B cell (primary cell): ENCODE results near the gene NCOA3. TPM values are rescaled to one million over a fixed set of nuclear protein-coding genes. Genes with fewer than 3 reads are reported as not detected.

Experiments used
- ATAC-seq: fragments of 200-7000 bp; cut with Tn5 transposase; one replicate; pipeline ENCODE4 v1.10.0; 2021; ENCODE audit warnings: low read depth, mild to moderate bottlenecking, moderate number of reproducible peaks, moderate library complexity
- CTCF ChIA-PET: fragments of 350-600 bp; sonication (Branson Sonifier 250); formaldehyde crosslinking; loops from one replicate; lab custom pipeline; 2021; ENCODE audit warnings: antibody characterized with exemption, inconsistent platforms; lab: Charles Lee
- POLR2A ChIA-PET: fragments of 350-600 bp; sonication (Branson Sonifier 250); formaldehyde crosslinking; loops from one replicate; lab custom pipeline; 2021; ENCODE audit warnings: antibody characterized with exemption; lab: Charles Lee
- DNase-seq: peaks from one replicate; pipeline ENCODE4 v3.0.0; 2013
- H2AFZ ChIP-seq: 2 replicates; pipeline ENCODE4 v1.6.1; 2012; ENCODE audit warnings: mild to moderate bottlenecking, low read depth, low read length; ENCODE audit not compliant: insufficient read depth, poor library complexity, severe bottlenecking
- H3K27ac ChIP-seq, 2 donors: 1 replicate in 1 of 2; 2 replicates in 1 of 2; pipeline ENCODE4 v1.5.1; 2012 to 2013; ENCODE audit warnings: low read length in 2 of 2, mild to moderate bottlenecking in 2 of 2, moderate library complexity in 1 of 2
- H3K27me3 ChIP-seq, 4 experiments: fragments of 200-600 bp in 1 of 4; sonication (generic) in 1 of 4; replicated peaks in 1 of 4; 1 replicate in 2 of 4; 2 replicates in 2 of 4; pipeline versions ENCODE4 v1.6.1 to v1.7.0; 2013 to 2016; ENCODE audit warnings: low read length in 3 of 4, mild to moderate bottlenecking in 2 of 4, mixed read lengths in 1 of 4, moderate library complexity in 1 of 4; ENCODE audit not compliant: insufficient read depth in 4 of 4, control insufficient read depth in 3 of 4; ENCODE audit errors: control extremely low read depth in 1 of 4
- H3K36me3 ChIP-seq, 2 experiments: replicated peaks in 1 of 2; 1 replicate in 1 of 2; 2 replicates in 1 of 2; pipeline versions ENCODE4 v1.6.1 to v1.7.1; 2013; ENCODE audit warnings: low read length in 1 of 2; ENCODE audit not compliant: insufficient read depth in 2 of 2, control insufficient read depth in 1 of 2; ENCODE audit errors: control extremely low read depth in 1 of 2, extremely low read depth in 1 of 2
- H3K4me1 ChIP-seq, 2 donors: fragments of 200-600 bp in 1 of 2; sonication (generic) in 1 of 2; 1 replicate in 1 of 2; 2 replicates in 1 of 2; pipeline versions ENCODE4 v1.5.1 to v1.6.1; 2013 to 2017; ENCODE audit warnings: low read length in 2 of 2; ENCODE audit not compliant: control insufficient read depth in 2 of 2, insufficient read depth in 2 of 2
- H3K4me2 ChIP-seq: replicated peaks from 2 replicates; pipeline ENCODE3; 2012; ENCODE audit warnings: mild to moderate bottlenecking, low read depth, low read length; ENCODE audit not compliant: poor library complexity, severe bottlenecking
- H3K4me3 ChIP-seq, 5 experiments: fragments of 200-600 bp in 1 of 5; sonication (generic) in 1 of 5; 1 replicate in 3 of 5; 2 replicates in 2 of 5; pipeline versions ENCODE4 v1.5.1 to v1.7.0; 2011 to 2016; ENCODE audit warnings: low read length in 4 of 5, mild to moderate bottlenecking in 4 of 5, low read depth in 2 of 5, control low read depth in 1 of 5, moderate library complexity in 1 of 5; ENCODE audit not compliant: insufficient read depth in 1 of 5; ENCODE audit errors: control extremely low read depth in 1 of 5, extremely low read depth in 1 of 5
- H3K79me2 ChIP-seq: fragments of 200-600 bp; sonication (generic); one replicate; pipeline ENCODE4 v1.6.0; 2016; ENCODE audit warnings: low read length; ENCODE audit not compliant: control insufficient read depth, insufficient read depth
- H3K9ac ChIP-seq: fragments of 200-600 bp; sonication (generic); 2 replicates; pipeline ENCODE4 v1.6.1; 2017; ENCODE audit warnings: mild to moderate bottlenecking, low read length, moderate library complexity
- H3K9me3 ChIP-seq, 3 donors: one replicate each; pipeline versions ENCODE4 v1.6.1 to v1.7.1; 2013; ENCODE audit warnings: low read length in 2 of 3; ENCODE audit not compliant: control insufficient read depth in 2 of 3, insufficient read depth in 1 of 3; ENCODE audit errors: control extremely low read depth in 1 of 3
- H4K20me1 ChIP-seq: 2 replicates; pipeline ENCODE4 v1.6.0; 2012; ENCODE audit warnings: mild to moderate bottlenecking, low read length; ENCODE audit not compliant: insufficient read depth, control insufficient read depth, poor library complexity, severe bottlenecking
- H3K27ac Mint-ChIP-seq: one replicate; pipeline ENCODE4 v1.8.0; 2021; ENCODE audit warnings: mixed read lengths
- H3K27me3 Mint-ChIP-seq: one replicate; pipeline ENCODE4 v1.8.0; 2021; ENCODE audit warnings: mixed read lengths
- H3K4me1 Mint-ChIP-seq: one replicate; pipeline ENCODE4 v1.8.0; 2021; ENCODE audit warnings: mixed read lengths
- H3K4me3 Mint-ChIP-seq: one replicate; pipeline ENCODE4 v1.8.0; 2021; ENCODE audit warnings: mixed read lengths
- H3K9me3 Mint-ChIP-seq: one replicate; pipeline ENCODE4 v1.8.0; 2022; ENCODE audit warnings: mixed read lengths; ENCODE audit not compliant: insufficient read depth
- EZH2 ChIP-seq: IDR thresholded peaks from 2 replicates; pipeline ENCODE4 v1.6.1; 2012; ENCODE audit warnings: borderline replicate concordance, low read depth, mild to moderate bottlenecking, moderate library complexity, low read length; ENCODE audit not compliant: insufficient read depth, poor library complexity, severe bottlenecking
- WGBS: methylation state at CpG from one replicate; pipeline ENCODE4 v1.1.5; 2013; ENCODE audit warnings: missing lambda C conversion rate; ENCODE audit not compliant: insufficient coverage; 5-methylcytosine and 5-hydroxymethylcytosine counted together
- intact Hi-C: fragments of 100-400 bp; cut with micrococcal nuclease; formaldehyde crosslinking; loops from one replicate; pipeline ENCODE4 v1.10.0; 2022
- polyA plus RNA-seq: library from polyadenylated mRNA; depleted of rRNA; stranded (reverse); fragments of >200 nt; gene quantifications from 2 replicates; pipeline ENCODE4 v1.2.3, GENCODE V29; 2012
- total RNA-seq, 2 donors: library from RNA; stranded (reverse); fragments of 120-200 nt in 1 of 2; gene quantifications; 1 replicate in 1 of 2; 2 replicates in 1 of 2; pipeline versions ENCODE4 v1.2.3 to v1.2.4, GENCODE V29; 2013 to 2022
- TF ChIP-seq, protein P1 (sequence below): fragments of 200-600 bp; IDR thresholded peaks from one replicate; pipeline ENCODE4 v1.8.0; 2022; ENCODE audit warnings: antibody characterized with exemption, mild to moderate bottlenecking

NCOA3 gene
- total and polyA plus RNA-seq, 2 donors (not counting 1 experiment from before 2014, with no cell fraction given): 54.0 to 309 TPM

DNA sequence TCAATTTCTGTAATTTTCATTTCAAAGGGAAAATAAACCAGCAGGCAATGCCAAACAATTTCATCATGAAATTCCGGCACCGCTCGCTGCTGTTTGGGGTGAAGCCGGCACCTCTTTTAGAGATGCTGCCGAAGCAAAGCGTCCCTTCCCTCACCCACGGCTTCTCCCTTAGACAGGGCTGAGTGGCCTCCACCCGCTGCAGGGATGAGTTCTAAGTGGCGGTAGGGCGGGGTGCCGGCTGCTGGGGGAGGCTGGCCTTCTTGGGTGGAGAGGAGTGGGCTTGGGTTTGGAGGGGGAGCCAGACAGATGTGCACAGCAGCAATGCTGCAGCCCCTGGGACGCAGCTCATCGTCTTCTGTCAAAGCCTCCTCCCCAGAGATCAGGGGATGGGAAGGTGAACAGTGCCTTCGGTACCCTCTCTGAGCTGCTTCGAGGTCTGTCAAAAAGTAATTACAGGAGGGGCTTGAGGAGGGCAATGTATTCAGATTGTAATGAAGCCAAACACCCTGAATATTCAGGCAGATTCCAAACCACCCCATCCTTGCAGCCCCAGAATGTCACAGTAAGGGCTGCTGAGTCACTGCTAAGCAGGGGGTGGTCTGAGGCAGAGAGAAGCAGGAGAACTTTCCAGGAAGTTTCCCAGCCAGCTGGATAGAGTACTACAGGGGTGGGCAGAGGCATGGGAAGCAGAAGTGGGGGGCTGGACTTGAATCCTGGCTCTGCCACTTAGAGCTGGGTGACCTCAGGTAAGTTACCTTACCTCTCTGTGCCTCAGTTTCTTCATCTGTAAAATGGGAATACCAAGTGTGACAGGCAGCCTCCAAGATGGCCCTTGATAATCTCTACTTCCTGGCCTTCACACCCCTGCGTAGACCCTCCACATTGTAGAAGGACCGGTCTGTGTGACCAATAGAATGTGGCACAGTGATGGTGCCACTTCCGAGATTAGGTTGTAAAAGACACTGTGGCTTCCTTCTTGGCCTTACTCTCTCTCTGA is 187.0 kb downstream of the NCOA3 start:
- no peak overlapping the region for H3K4me2 ChIP-seq
- H3K4me3 ChIP-seq: no peak overlapping the region
- no peak overlapping the region for H3K27ac Mint-ChIP-seq
- 100% methylated on average over 8 of the region's 18 CpGs for WGBS
- H4K20me1 ChIP-seq: no peaks in the 10 kb centered on the region
- POLR2A ChIA-PET: no interaction called here
- peaks cover 4% of the 10 kb centered on the region for H3K27me3 Mint-ChIP-seq
- no peak overlapping the region for H3K9ac ChIP-seq
- H3K27me3 ChIP-seq: no peaks in the 10 kb centered on the region
- H3K79me2 ChIP-seq: no peaks in the 10 kb centered on the region
- H3K9me3 ChIP-seq: peaks cover 1 to 54% (median 30%) of the 10 kb centered on the region in 3 donors
- H3K4me3 Mint-ChIP-seq: no peak overlapping the region
- DNase-seq: no peak
- H3K9me3 Mint-ChIP-seq: no peaks in the 10 kb centered on the region
- no peak overlapping the region for H2AFZ ChIP-seq
- no peaks in the 10 kb centered on the region for H3K36me3 ChIP-seq
- no peak for ATAC-seq
- intact Hi-C loops: no loop called here
- no peaks in the 10 kb centered on the region for H3K4me1 ChIP-seq
- CTCF ChIA-PET: interaction anchor here (0.6 to 1.3 kb wide), 2 partner anchors 11 to 1230 kb away, joined by 3 to 4 read pairs; no protein-coding TSS in a partner anchor
- no peak for TF ChIP-seq EZH2
- TF ChIP-seq, protein P1, sequence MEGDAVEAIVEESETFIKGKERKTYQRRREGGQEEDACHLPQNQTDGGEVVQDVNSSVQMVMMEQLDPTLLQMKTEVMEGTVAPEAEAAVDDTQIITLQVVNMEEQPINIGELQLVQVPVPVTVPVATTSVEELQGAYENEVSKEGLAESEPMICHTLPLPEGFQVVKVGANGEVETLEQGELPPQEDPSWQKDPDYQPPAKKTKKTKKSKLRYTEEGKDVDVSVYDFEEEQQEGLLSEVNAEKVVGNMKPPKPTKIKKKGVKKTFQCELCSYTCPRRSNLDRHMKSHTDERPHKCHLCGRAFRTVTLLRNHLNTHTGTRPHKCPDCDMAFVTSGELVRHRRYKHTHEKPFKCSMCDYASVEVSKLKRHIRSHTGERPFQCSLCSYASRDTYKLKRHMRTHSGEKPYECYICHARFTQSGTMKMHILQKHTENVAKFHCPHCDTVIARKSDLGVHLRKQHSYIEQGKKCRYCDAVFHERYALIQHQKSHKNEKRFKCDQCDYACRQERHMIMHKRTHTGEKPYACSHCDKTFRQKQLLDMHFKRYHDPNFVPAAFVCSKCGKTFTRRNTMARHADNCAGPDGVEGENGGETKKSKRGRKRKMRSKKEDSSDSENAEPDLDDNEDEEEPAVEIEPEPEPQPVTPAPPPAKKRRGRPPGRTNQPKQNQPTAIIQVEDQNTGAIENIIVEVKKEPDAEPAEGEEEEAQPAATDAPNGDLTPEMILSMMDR: no peak
- H3K4me1 Mint-ChIP-seq: no peaks in the 10 kb centered on the region
- no peak overlapping the region for H3K27ac ChIP-seq

DNA sequence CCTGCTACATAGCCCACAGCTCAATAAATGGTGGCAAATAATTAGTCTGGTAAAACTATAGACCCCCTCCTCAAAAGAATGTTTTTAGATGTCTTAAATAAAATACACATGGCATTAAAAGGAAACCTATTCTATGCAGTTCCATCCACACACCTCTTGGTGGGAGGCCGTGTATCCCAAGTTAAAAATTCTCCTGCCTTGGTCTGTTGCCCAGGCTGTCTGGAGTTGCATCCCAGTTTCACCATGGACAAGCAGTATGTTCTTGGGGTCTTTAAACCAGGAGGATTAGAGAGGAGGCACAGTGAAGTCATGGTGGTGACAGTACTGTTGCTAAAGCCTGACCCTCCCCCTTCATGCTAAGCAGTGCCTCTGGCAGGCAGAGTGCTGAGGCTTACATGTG is 188.0 kb downstream of the NCOA3 start:
- ATAC-seq: no peak
- Histone ChIP-seq H3K4me3 (no peak overlapping the region), H2AFZ (no peak overlapping the region), H3K4me2 (no peak overlapping the region), H3K27me3 (no peaks in the 10 kb centered on the region), H3K79me2 (no peaks in the 10 kb centered on the region), H3K4me1 (no peaks in the 10 kb centered on the region), H3K9me3 (peaks cover 1 to 64% (median 30%) of the 10 kb centered on the region in 3 donors), H4K20me1 (no peaks in the 10 kb centered on the region), H3K27ac (no peak overlapping the region), H3K9ac (no peak overlapping the region), H3K36me3 (no peaks in the 10 kb centered on the region)
- Mint-ChIP-seq H3K4me3 (no peak overlapping the region), H3K27me3 (peaks cover 4% of the 10 kb centered on the region), H3K27ac (no peak overlapping the region), H3K9me3 (no peaks in the 10 kb centered on the region), H3K4me1 (no peaks in the 10 kb centered on the region)
- ChIA-PET POLR2A (no interaction called here), CTCF (no interaction called here)
- intact Hi-C loops: no loop called here
- WGBS: no CpG with 5 or more reads among the region's 1 CpG
- TF ChIP-seq EZH2: no peak
- TF ChIP-seq, protein P1: no peak
- DNase-seq: no peak
